Subcutaneous abdominal adipose tissue (tissue), 5 donors: ENCODE results near the gene CMTM3.

Source experiments
- H3K27ac ChIP-seq: one replicate; pipeline ENCODE4 v1.7.0; 2013; ENCODE audit warnings: low read depth, mild to moderate bottlenecking, inconsistent platforms, low read length, moderate library complexity
- H3K27me3 ChIP-seq, 5 donors: one replicate each; pipeline ENCODE4 v1.7.0; 2013; ENCODE audit warnings: low read length in 5 of 5, inconsistent platforms in 1 of 5; ENCODE audit not compliant: control insufficient read depth in 5 of 5, insufficient read depth in 4 of 5
- H3K36me3 ChIP-seq, 5 donors: one replicate each; pipeline ENCODE4 v1.7.0; 2013; ENCODE audit warnings: low read length in 5 of 5; ENCODE audit not compliant: control insufficient read depth in 5 of 5, insufficient read depth in 5 of 5
- H3K4me1 ChIP-seq, 5 donors: one replicate each; pipeline ENCODE4 v1.7.0; 2013; ENCODE audit warnings: low read length in 5 of 5, mild to moderate bottlenecking in 3 of 5, moderate library complexity in 1 of 5; ENCODE audit not compliant: control insufficient read depth in 5 of 5, insufficient read depth in 5 of 5
- H3K4me3 ChIP-seq, 5 donors: one replicate each; pipeline ENCODE4 v1.7.0; 2013; ENCODE audit warnings: low read length in 5 of 5, low read depth in 1 of 5
- H3K9ac ChIP-seq, 5 donors: one replicate each; pipeline ENCODE4 v1.7.0; 2013; ENCODE audit warnings: low read length in 5 of 5, mild to moderate bottlenecking in 4 of 5, moderate library complexity in 3 of 5
- H3K9me3 ChIP-seq, 5 donors: one replicate each; pipeline ENCODE4 v1.7.0; 2013; ENCODE audit warnings: low read length in 5 of 5; ENCODE audit not compliant: control insufficient read depth in 5 of 5
- donor health status: healthy.
- donor health status: healthy.
- donor health status: healthy.
- donor health status: healthy.
- donor health status: healthy.

Gene CMTM3

GRCh38 chr16:66649167-66649566 is 44.7 kb downstream of the CMTM3 start:
- H3K36me3 ChIP-seq = no peaks in the 10 kb centered on the region
- H3K4me3 ChIP-seq = no peak overlapping the region
- no peaks in the 10 kb centered on the region for H3K9me3 ChIP-seq
- H3K27ac ChIP-seq = no peak overlapping the region
- H3K27me3 ChIP-seq = no peaks in the 10 kb centered on the region
- no peak overlapping the region for H3K9ac ChIP-seq
- peaks cover 0 to 15% (median 14%) of the 10 kb centered on the region in 5 donors for H3K4me1 ChIP-seq

- Histone ChIP-seq H3K4me1 (peaks cover 0 to 17% (median 15%) of the 10 kb centered on the region in 5 donors), H3K36me3 (no peaks in the 10 kb centered on the region), H3K27ac (no peak overlapping the region)
These were observed 45.2 kb downstream of the CMTM3 start for GRCh38 chr16:66649636-66650205.

GRCh38 chr16:66650707-66651473 is 46.4 kb downstream of the CMTM3 start:
- Histone ChIP-seq H3K27ac (no peak overlapping the region), H3K4me3 (peak overlapping the region in 3 of 5 donors; percentile 20 to 49 (median 20)), H3K9me3 (no peaks in the 10 kb centered on the region), H3K36me3 (no peaks in the 10 kb centered on the region), H3K4me1 (peaks cover 0 to 17% (median 15%) of the 10 kb centered on the region in 5 donors), H3K27me3 (no peaks in the 10 kb centered on the region), H3K9ac (no peak overlapping the region)

More at GRCh38 chr16:66649636-66650205, 45.2 kb downstream of the CMTM3 start:
- H3K9me3 ChIP-seq = no peaks in the 10 kb centered on the region
- H3K27me3 ChIP-seq = no peaks in the 10 kb centered on the region
- no peak overlapping the region for H3K9ac ChIP-seq
- no peak overlapping the region for H3K4me3 ChIP-seq

GRCh38 chr16:66651474-66651765 is 46.9 kb downstream of the CMTM3 start:
- no peaks in the 10 kb centered on the region for H3K36me3 ChIP-seq
- peaks cover 0 to 17% (median 15%) of the 10 kb centered on the region in 5 donors for H3K4me1 ChIP-seq
- no peaks in the 10 kb centered on the region for H3K9me3 ChIP-seq
- no peaks in the 10 kb centered on the region for H3K27me3 ChIP-seq
- peak overlapping the region in 3 of 5 donors; percentile 20 to 49 (median 20) for H3K4me3 ChIP-seq
- no peak overlapping the region for H3K27ac ChIP-seq
- no peak overlapping the region for H3K9ac ChIP-seq

- H3K27me3 ChIP-seq = no peaks in the 10 kb centered on the region
- no peaks in the 10 kb centered on the region for H3K36me3 ChIP-seq
- H3K9me3 ChIP-seq = no peaks in the 10 kb centered on the region
- H3K4me3 ChIP-seq = no peak overlapping the region
- no peak overlapping the region for H3K9ac ChIP-seq
- peaks cover 0 to 17% (median 15%) of the 10 kb centered on the region in 5 donors for H3K4me1 ChIP-seq
- H3K27ac ChIP-seq = no peak overlapping the region
These were observed 47.5 kb downstream of the CMTM3 start for GRCh38 chr16:66651965-66652364.

GRCh38 chr16:66652661-66653360 is 48.3 kb downstream of the CMTM3 start:
- no peak overlapping the region for H3K27ac ChIP-seq
- H3K36me3 ChIP-seq = no peaks in the 10 kb centered on the region
- H3K9ac ChIP-seq = peak overlapping the region in 1 of 5 donors; percentile 5
- no peak overlapping the region for H3K4me3 ChIP-seq
- peaks cover 0 to 17% (median 15%) of the 10 kb centered on the region in 5 donors for H3K4me1 ChIP-seq
- no peaks in the 10 kb centered on the region for H3K27me3 ChIP-seq
- no peaks in the 10 kb centered on the region for H3K9me3 ChIP-seq

GRCh38 chr16:66653581-66654350 is 49.3 kb downstream of the CMTM3 start:
- Histone ChIP-seq H3K9me3 (no peaks in the 10 kb centered on the region), H3K27me3 (no peaks in the 10 kb centered on the region), H3K4me1 (peaks cover 0 to 17% (median 15%) of the 10 kb centered on the region in 5 donors), H3K9ac (no peak overlapping the region), H3K4me3 (no peak overlapping the region), H3K27ac (no peak overlapping the region), H3K36me3 (no peaks in the 10 kb centered on the region)

GRCh38 chr16:66656547-66656946 is 52.0 kb downstream of the CMTM3 start:
- Histone ChIP-seq H3K9me3 (no peaks in the 10 kb centered on the region), H3K27me3 (no peaks in the 10 kb centered on the region), H3K36me3 (no peaks in the 10 kb centered on the region), H3K27ac (no peak overlapping the region), H3K4me1 (peaks cover 0 to 21% (median 15%) of the 10 kb centered on the region in 5 donors), H3K4me3 (no peak overlapping the region), H3K9ac (no peak overlapping the region)

- no peak overlapping the region for H3K4me3 ChIP-seq
These were observed 53.8 kb downstream of the CMTM3 start for GRCh38 chr16:66658143-66658859.

More at GRCh38 chr16:66658143-66658859, 53.8 kb downstream of the CMTM3 start:
- Histone ChIP-seq H3K9ac (no peak overlapping the region), H3K4me1 (peaks cover 0 to 16% (median 12%) of the 10 kb centered on the region in 5 donors), H3K27ac (no peak overlapping the region), H3K27me3 (no peaks in the 10 kb centered on the region), H3K36me3 (no peaks in the 10 kb centered on the region), H3K9me3 (no peaks in the 10 kb centered on the region)
